Breast epithelium (tissue), 4 donors: ENCODE results near the gene ERRFI1. TPM values are rescaled to one million over a fixed set of nuclear protein-coding genes. Genes with fewer than 3 reads are reported as not detected.

Experiments
- DNase-seq, 2 donors: peaks; one replicate each; pipeline ENCODE4 v3.0.0-alpha.2; 2019; ENCODE audit warnings: low spot score in 2 of 2
- H3K27ac ChIP-seq, 2 donors: fragments of 200-600 bp; sonication (generic) in 1 of 2; one replicate each; pipeline ENCODE4 v1.5.1; 2016 to 2019; ENCODE audit warnings: mild to moderate bottlenecking in 1 of 2
- H3K27me3 ChIP-seq, 2 donors: fragments of 200-600 bp; sonication (generic) in 1 of 2; one replicate each; pipeline versions ENCODE4 v1.5.1 to v1.6.0; 2017 to 2019; ENCODE audit warnings: control low read depth in 1 of 2, mild to moderate bottlenecking in 1 of 2
- H3K36me3 ChIP-seq: fragments of 200-600 bp; one replicate; pipeline ENCODE4 v1.5.1; 2019
- H3K4me1 ChIP-seq, 2 donors: fragments of 200-600 bp; sonication (generic); one replicate each; pipeline ENCODE4 v1.5.1; 2016 to 2019; ENCODE audit warnings: control low read depth in 1 of 2
- H3K4me3 ChIP-seq, 3 donors: fragments of 200-600 bp; sonication (generic); 1 replicate in 2 of 3; 2 replicates in 1 of 3; pipeline ENCODE4 v1.5.1; 2016 to 2019; ENCODE audit warnings: mild to moderate bottlenecking in 3 of 3, moderate library complexity in 2 of 3
- H3K9me3 ChIP-seq, 2 donors: fragments of 200-600 bp; sonication (generic) in 1 of 2; one replicate each; pipeline ENCODE4 v1.5.1; 2016 to 2019; ENCODE audit warnings: control low read depth in 1 of 2
- CTCF ChIP-seq, 3 donors: fragments of 450-650 bp; IDR thresholded peaks; one replicate each; pipeline ENCODE4 v1.5.1; 2016 to 2017; ENCODE audit warnings: antibody characterized with exemption in 3 of 3, mild to moderate bottlenecking in 3 of 3, moderate library complexity in 3 of 3
- POLR2A ChIP-seq: fragments of 450-650 bp; IDR thresholded peaks from one replicate; pipeline ENCODE4 v1.6.1; 2016; ENCODE audit warnings: antibody characterized with exemption, mild to moderate bottlenecking, moderate library complexity
- POLR2AphosphoS5 ChIP-seq, 3 donors: sonication (generic); formaldehyde crosslinking; IDR thresholded peaks; one replicate each; pipeline ENCODE4 v1.6.1; 2017; ENCODE audit warnings: antibody characterized with exemption in 3 of 3
- intact Hi-C: fragments of 100-400 bp; cut with DNase I; formaldehyde crosslinking; loops from one replicate; pipeline ENCODE4 v1.15.1; 2023; ENCODE audit warnings: low total_unique reads
- total RNA-seq, 3 donors: library from RNA; depleted of rRNA; stranded (reverse); fragments of >200 nt; gene quantifications; one replicate each; pipeline ENCODE4 v1.1.0, GENCODE V29; 2016

Gene ERRFI1
- total RNA-seq, 3 donors from 2014 or later, result 207 to 550 (median 379) TPM

GRCh38 chr1:8015036-8015808, 10.9 kb downstream of the ERRFI1 start:
- Histone ChIP-seq H3K4me3 (peak overlapping the region; percentile 8 to 32 (median 10)), H3K9me3 (no peaks in the 10 kb centered on the region), H3K27me3 (no peaks in the 10 kb centered on the region), H3K36me3 (no peaks in the 10 kb centered on the region), H3K27ac (peak overlapping the region; percentile 27 to 97), H3K4me1 (peaks cover 0 to 7% of the 10 kb centered on the region in 2 donors)
- DNase-seq, result no peak
- TF ChIP-seq CTCF (IDR thresholded peaks at IDR 0.05) (peak; percentile 83 to 85 (median 85)), POLR2AphosphoS5 (IDR thresholded peaks at IDR 0.05) (no peak), POLR2A (no peak)
- intact Hi-C loops, result loop anchor here (5.0 kb wide), 1 partner anchor 297 kb away; no protein-coding TSS in a partner anchor

GRCh38 chr1:8014381-8014988, 11.6 kb downstream of the ERRFI1 start:
- DNase-seq, result no peak
- intact Hi-C loops, result no loop called here
- peaks cover 0 to 7% of the 10 kb centered on the region in 2 donors for H3K4me1 ChIP-seq
- no peaks in the 10 kb centered on the region for H3K36me3 ChIP-seq
- no peaks in the 10 kb centered on the region for H3K9me3 ChIP-seq
- H3K27me3 ChIP-seq, result no peaks in the 10 kb centered on the region
- TF ChIP-seq POLR2AphosphoS5 (IDR thresholded peaks at IDR 0.05), result peak in 1 of 3 donors; percentile 76
- no peak for TF ChIP-seq CTCF (IDR thresholded peaks at IDR 0.05)
- peak overlapping the region in 1 of 3 donors; percentile 32 for H3K4me3 ChIP-seq
- H3K27ac ChIP-seq, result peak overlapping the region; percentile 27 to 97

- intact Hi-C loops, result no loop called here
- no peaks in the 10 kb centered on the region for H3K36me3 ChIP-seq
- TF ChIP-seq POLR2A (no peak), CTCF (IDR thresholded peaks at IDR 0.05) (no peak), POLR2AphosphoS5 (IDR thresholded peaks at IDR 0.05) (peak in 1 of 3 donors; percentile 10)
These were observed 12.3 kb downstream of the ERRFI1 start for GRCh38 chr1:8013800-8014199.

GRCh38 chr1:8013399-8013798, 12.7 kb downstream of the ERRFI1 start:
- Histone ChIP-seq H3K27me3 (no peaks in the 10 kb centered on the region), H3K36me3 (no peaks in the 10 kb centered on the region), H3K9me3 (no peaks in the 10 kb centered on the region), H3K4me3 (no peak overlapping the region), H3K27ac (peak overlapping the region; percentile 41 to 97), H3K4me1 (peaks cover 0 to 7% of the 10 kb centered on the region in 2 donors)
- intact Hi-C loops, result no loop called here
- no peak for TF ChIP-seq POLR2A
- peak in 2 of 3 donors; percentile 35 to 89 for TF ChIP-seq POLR2AphosphoS5 (IDR thresholded peaks at IDR 0.05)
- peak in 1 of 3 donors; percentile 3 for TF ChIP-seq CTCF (IDR thresholded peaks at IDR 0.05)
- DNase-seq, result no peak

More at GRCh38 chr1:8013800-8014199, 12.3 kb downstream of the ERRFI1 start:
- Histone ChIP-seq H3K4me1 (peaks cover 0 to 7% of the 10 kb centered on the region in 2 donors), H3K9me3 (no peaks in the 10 kb centered on the region), H3K27ac (peak overlapping the region; percentile 41 to 97), H3K27me3 (no peaks in the 10 kb centered on the region), H3K4me3 (no peak overlapping the region)
- DNase-seq, result no peak

GRCh38 chr1:8012955-8013354, 13.2 kb downstream of the ERRFI1 start:
- Histone ChIP-seq H3K36me3 (no peaks in the 10 kb centered on the region), H3K27me3 (no peaks in the 10 kb centered on the region), H3K9me3 (no peaks in the 10 kb centered on the region), H3K27ac (peak overlapping the region in 1 of 2 donors; percentile 41), H3K4me1 (peaks cover 0 to 7% of the 10 kb centered on the region in 2 donors), H3K4me3 (no peak overlapping the region)
- intact Hi-C loops, result no loop called here
- TF ChIP-seq POLR2AphosphoS5 (IDR thresholded peaks at IDR 0.05) (no peak), POLR2A (no peak), CTCF (IDR thresholded peaks at IDR 0.05) (peak in 1 of 3 donors; percentile 6)
- no peak for DNase-seq
